A549 (cell line): ENCODE data around the gene FMNL2. TPM values are rescaled to one million over a fixed set of nuclear protein-coding genes. Genes with fewer than 3 reads are reported as not detected.

ENCODE experiments used
- ATAC-seq, 2 experiments: fragments of 200-7000 bp in 1 of 2; fragments of >200 bp in 1 of 2; cut with Nextera tagmentation in 1 of 2; cut with Tn5 transposase in 1 of 2; 3 replicates each; pipeline versions ENCODE4 v1.8.0 to v1.9.1; 2018 to 2020; ENCODE audit warnings: mild to moderate bottlenecking in 1 of 2, moderate library complexity in 1 of 2
- CTCF ChIA-PET: fragments of 300-600 bp; sonication (Branson Sonifier 250); formaldehyde crosslinking; extraction: SDS; loops from one replicate; lab custom pipeline; 2021; ENCODE audit warnings: antibody characterized with exemption, inconsistent platforms; lab: Yijun Ruan, JAX
- POLR2A ChIA-PET: fragments of 350-600 bp; formaldehyde crosslinking; extraction: SDS; loops from one replicate; lab custom pipeline; 2021; ENCODE audit warnings: antibody characterized with exemption, inconsistent platforms; lab: Yijun Ruan, JAX
- DNase-seq, 2 experiments: peaks; one replicate each; pipeline versions ENCODE4 v3.0.0 to v3.0.0-alpha.2; 2011 to 2016; ENCODE audit warnings: low read depth in 1 of 2, low spot score in 1 of 2
- FAIRE-seq: peaks from 2 replicates; lab custom pipeline; 2011; peaks lifted over from hg19 to GRCh38; lab: Jason Lieb, UNC
- H3K27ac ChIP-seq, 2 experiments: fragments of >200 bp; sonication (Bioruptor Twin); formaldehyde crosslinking; 3 replicates each; pipeline ENCODE4 v1.5.1; 2016 to 2017
- H3K4me1 ChIP-seq: fragments of >200 bp; sonication (Bioruptor Twin); formaldehyde crosslinking; 3 replicates; pipeline ENCODE4 v1.6.1; 2016
- H3K4me2 ChIP-seq: fragments of >200 bp; sonication (Bioruptor Twin); formaldehyde crosslinking; 3 replicates; pipeline ENCODE4 v1.6.1; 2016
- H3K4me3 ChIP-seq: fragments of >200 bp; sonication (Bioruptor Twin); formaldehyde crosslinking; 3 replicates; pipeline ENCODE4 v1.5.1; 2016
- H3K9me3 ChIP-seq: fragments of >200 bp; sonication (Bioruptor Twin); formaldehyde crosslinking; 3 replicates; pipeline ENCODE4 v1.6.1; 2016
- CBX8 ChIP-seq: fragments of 200-600 bp; sonication (generic); IDR thresholded peaks from 2 replicates; pipeline ENCODE4 v1.6.1; 2016
- CEBPB ChIP-seq, 2 experiments: fragments of >200 bp in 1 of 2; sonication (Bioruptor Twin) in 1 of 2; formaldehyde crosslinking in 1 of 2; IDR thresholded peaks; 2 replicates each; pipeline ENCODE4 v1.6.1; 2012 to 2016
- CHD2 ChIP-seq: fragments of 150-350 bp; IDR thresholded peaks from 2 replicates; pipeline ENCODE4 v1.6.1; 2014; ENCODE audit warnings: low read length; ENCODE audit not compliant: partially characterized antibody
- EHF ChIP-seq: fragments of 250-450 bp; sonication (Bioruptor Pico); IDR thresholded peaks from 2 replicates; pipeline ENCODE4 v1.5.0; 2020; ENCODE audit warnings: mild to moderate bottlenecking
- EHMT2 ChIP-seq: fragments of 200-600 bp; sonication (generic); IDR thresholded peaks from 2 replicates; pipeline ENCODE4 v1.6.1; 2016; ENCODE audit warnings: antibody characterized with exemption, low read depth, mild to moderate bottlenecking, moderate library complexity
- ESRRA ChIP-seq: fragments of 150-350 bp; IDR thresholded peaks from 2 replicates; pipeline ENCODE4 v1.6.1; 2014; ENCODE audit warnings: mild to moderate bottlenecking, low read length, borderline replicate concordance
- FOSL2 ChIP-seq, 2 experiments: fragments of 450-650 bp in 1 of 2; fragments of >200 bp in 1 of 2; sonication (Bioruptor Twin) in 1 of 2; formaldehyde crosslinking; IDR thresholded peaks; 2 replicates each; pipeline versions ENCODE4 v1.5.0 to v1.6.1; 2016 to 2020; ENCODE audit warnings: mild to moderate bottlenecking in 1 of 2, moderate library complexity in 1 of 2
- FOXS1 ChIP-seq: fragments of 250-450 bp; sonication (Bioruptor Pico); IDR thresholded peaks from 2 replicates; pipeline ENCODE4 v1.5.0; 2020; ENCODE audit warnings: mild to moderate bottlenecking, moderate library complexity
- JUNB ChIP-seq: fragments of >200 bp; sonication (Bioruptor Twin); formaldehyde crosslinking; IDR thresholded peaks from 2 replicates; pipeline ENCODE4 v1.6.1; 2016
- KDM1A ChIP-seq: fragments of 200-600 bp; sonication (generic); IDR thresholded peaks from 2 replicates; pipeline ENCODE4 v1.6.1; 2016; ENCODE audit warnings: low read depth, mild to moderate bottlenecking
- MAFK ChIP-seq: fragments of 450-650 bp; IDR thresholded peaks from 2 replicates; pipeline ENCODE4 v1.6.1; 2014; ENCODE audit not compliant: partially characterized antibody
- MAZ ChIP-seq: fragments of 150-350 bp; IDR thresholded peaks from 2 replicates; pipeline ENCODE4 v1.6.1; 2014; ENCODE audit warnings: antibody characterized with exemption, low read depth, low read length, borderline replicate concordance
- MYC ChIP-seq: IDR thresholded peaks from 2 replicates; pipeline ENCODE4 v1.6.1; 2012; ENCODE audit warnings: mild to moderate bottlenecking, inconsistent platforms, low read length, improper control_type of control experiment, borderline replicate concordance
- NPAS2 ChIP-seq: fragments of 250-450 bp; sonication (Bioruptor Pico); IDR thresholded peaks from 2 replicates; pipeline ENCODE4 v1.8.0; 2022; ENCODE audit warnings: mild to moderate bottlenecking, moderate library complexity, borderline replicate concordance
- NR3C1 ChIP-seq: fragments of >200 bp; sonication (Bioruptor Twin); formaldehyde crosslinking; IDR thresholded peaks from 3 replicates; pipeline ENCODE4 v1.6.1; 2017
- PHF8 ChIP-seq: fragments of 200-600 bp; sonication (generic); IDR thresholded peaks from 2 replicates; pipeline ENCODE4 v1.6.1; 2016; ENCODE audit warnings: low read depth, mild to moderate bottlenecking, antibody characterized with exemption, moderate library complexity, borderline replicate concordance
- RNF2 ChIP-seq: fragments of 200-600 bp; sonication (generic); IDR thresholded peaks from 2 replicates; pipeline ENCODE4 v1.6.1; 2016; ENCODE audit warnings: low read depth, mild to moderate bottlenecking, antibody characterized with exemption, moderate library complexity, borderline replicate concordance
- SMC3 ChIP-seq: fragments of >200 bp; sonication (Bioruptor Twin); formaldehyde crosslinking; IDR thresholded peaks from 3 replicates; pipeline ENCODE4 v1.6.1; 2018; ENCODE audit warnings: inconsistent platforms
- ZC3H11A ChIP-seq: fragments of 450-650 bp; IDR thresholded peaks from 2 replicates; pipeline ENCODE4 v1.6.1; 2014; ENCODE audit warnings: antibody characterized with exemption, mild to moderate bottlenecking
- ZFP36 ChIP-seq: fragments of 450-650 bp; IDR thresholded peaks from 2 replicates; pipeline ENCODE4 v1.6.1; 2014; ENCODE audit warnings: borderline replicate concordance; ENCODE audit not compliant: partially characterized antibody
- ZNF302 ChIP-seq: fragments of 250-450 bp; sonication (Bioruptor Pico); IDR thresholded peaks from 2 replicates; pipeline ENCODE4 v1.9.0; 2021; ENCODE audit warnings: inconsistent platforms, mild to moderate bottlenecking, moderate library complexity
- WGBS: methylation state at CpG from one replicate; pipeline ENCODE4 v1.1.6; 2017; ENCODE audit errors: missing lambda C conversion rate; 5-methylcytosine and 5-hydroxymethylcytosine counted together
- polyA plus RNA-seq, 4 experiments: library from polyadenylated mRNA; depleted of rRNA in 3 of 4; stranded (reverse); fragments of >200 nt; fragmentation: RNase III in 1 of 4; extraction: RNeasy Plus Mini Kit Qiagen cat#74134 plus additional on column Dnase treatment in 1 of 4; gene quantifications; 2 replicates in 3 of 4; 3 replicates in 1 of 4; pipeline ENCODE4 v1.2.3, GENCODE V29; 2011 to 2017
- TF ChIP-seq, protein P1 (sequence below): IDR thresholded peaks from 2 replicates; pipeline ENCODE4 v1.6.1; 2012

The FMNL2 gene
- polyA plus RNA-seq, 2 of the 4 experiments (the other 2 are of a cell fraction): 27.9 to 36.5 TPM

DNA sequence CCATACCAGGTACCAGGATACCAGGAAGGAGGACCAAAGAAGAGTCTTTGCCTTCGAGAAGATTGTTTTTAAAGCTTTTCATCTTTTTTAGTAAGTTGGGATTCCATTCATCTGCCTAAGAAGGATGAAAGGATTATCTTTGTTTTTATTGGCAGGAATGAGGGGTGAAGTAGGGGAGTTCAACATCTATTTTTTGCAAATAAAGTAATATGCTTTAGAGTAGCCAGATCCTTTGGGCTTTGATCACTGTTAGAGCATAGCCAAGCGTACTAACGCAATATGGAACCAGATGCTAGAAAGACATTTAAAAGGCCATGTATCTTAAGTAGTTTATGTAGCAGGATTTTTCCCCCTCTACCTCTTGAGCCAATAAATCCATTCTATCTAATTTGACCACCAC lies 249.3 kb downstream of the FMNL2 start:
- TF ChIP-seq EHMT2 (no peak), ZC3H11A (no peak), EHF (CRISPR knock-in tag) (no peak), MAZ (no peak), ESRRA (no peak), MAFK (no peak), CEBPB (IDR thresholded peaks at IDR 0.05) (no peak), JUNB (no peak), ZFP36 (no peak), NR3C1 (no peak), NPAS2 (CRISPR knock-in tag) (no peak), SMC3 (no peak), CHD2 (no peak), RNF2 (no peak)
- TF ChIP-seq, protein P1, sequence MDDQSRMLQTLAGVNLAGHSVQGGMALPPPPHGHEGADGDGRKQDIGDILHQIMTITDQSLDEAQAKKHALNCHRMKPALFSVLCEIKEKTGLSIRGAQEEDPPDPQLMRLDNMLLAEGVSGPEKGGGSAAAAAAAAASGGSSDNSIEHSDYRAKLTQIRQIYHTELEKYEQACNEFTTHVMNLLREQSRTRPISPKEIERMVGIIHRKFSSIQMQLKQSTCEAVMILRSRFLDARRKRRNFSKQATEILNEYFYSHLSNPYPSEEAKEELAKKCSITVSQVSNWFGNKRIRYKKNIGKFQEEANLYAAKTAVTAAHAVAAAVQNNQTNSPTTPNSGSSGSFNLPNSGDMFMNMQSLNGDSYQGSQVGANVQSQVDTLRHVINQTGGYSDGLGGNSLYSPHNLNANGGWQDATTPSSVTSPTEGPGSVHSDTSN: no peak
- DNase-seq (no peak), FAIRE-seq (no peak), ATAC-seq (no peak)
- WGBS: 94% methylated on average over 3 of the region's 3 CpGs
- CTCF ChIA-PET: no interaction called here
- peaks cover 24% of the 10 kb centered on the region for H3K4me1 ChIP-seq
- no peak overlapping the region for H3K4me2 ChIP-seq
- H3K27ac ChIP-seq: no peak overlapping the region
- no peaks in the 10 kb centered on the region for H3K9me3 ChIP-seq
- H3K4me3 ChIP-seq: no peak overlapping the region
- POLR2A ChIA-PET: no interaction called here

DNA sequence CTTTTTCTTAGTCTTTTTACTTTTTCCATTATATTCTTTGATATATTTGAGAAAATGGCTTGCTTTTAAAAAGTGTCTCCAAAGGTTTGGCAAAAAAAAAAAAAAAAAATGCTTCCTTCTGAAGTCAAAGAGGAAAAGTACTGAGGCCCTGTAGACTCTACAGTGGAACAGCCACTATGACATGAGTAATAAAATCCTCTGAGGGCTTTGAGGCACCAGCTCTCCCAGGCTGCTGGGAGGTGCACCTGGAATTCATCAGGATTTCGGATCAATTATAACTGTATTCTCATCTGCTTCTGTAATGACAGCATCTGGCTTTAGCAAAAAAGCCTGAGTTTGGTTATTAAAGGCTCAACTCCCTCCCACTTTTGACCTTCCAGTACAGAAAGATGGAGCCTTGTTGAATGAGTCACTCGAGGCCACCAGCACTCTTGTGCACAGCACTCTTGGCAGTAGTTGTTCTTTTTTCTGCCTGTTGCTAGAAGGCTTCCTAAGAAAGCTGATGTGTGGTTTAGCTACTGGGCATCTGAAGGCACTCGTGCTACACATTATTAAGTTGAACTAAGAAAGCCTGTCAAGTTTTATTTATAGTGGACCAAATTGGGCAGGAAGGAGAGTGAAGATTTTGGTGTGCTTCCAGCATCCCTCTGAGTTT lies 251.0 kb downstream of the FMNL2 start:
- H3K4me3 ChIP-seq: no peak overlapping the region
- DNase-seq (peak in 1 of 2 experiments; percentile 19), FAIRE-seq (no peak), ATAC-seq (peak; percentile 72 to 79)
- no peak for TF ChIP-seq PHF8
- no peak for TF ChIP-seq ZNF302 (CRISPR knock-in tag)
- TF ChIP-seq FOXS1: no peak
- TF ChIP-seq MYC: no peak
- no peak for TF ChIP-seq CBX8
- ChIA-PET POLR2A (interaction anchor here (0.7 kb wide), 1 partner anchor 33 kb away, joined by 4 read pairs; no protein-coding TSS in a partner anchor), CTCF (interaction anchor here (0.7 kb wide), 1 partner anchor 9 kb away, joined by 3 read pairs; no protein-coding TSS in a partner anchor)
- H3K9me3 ChIP-seq: no peaks in the 10 kb centered on the region
- WGBS: 73% methylated on average over 3 of the region's 3 CpGs
- H3K4me1 ChIP-seq: peaks cover 20% of the 10 kb centered on the region
- H3K4me2 ChIP-seq: peak overlapping the region; percentile 36; the same call in 2 of the 3 replicates
- peak overlapping the region in 1 of 2 experiments; percentile 4; a peak in 1 of 6 replicates for H3K27ac ChIP-seq

DNA sequence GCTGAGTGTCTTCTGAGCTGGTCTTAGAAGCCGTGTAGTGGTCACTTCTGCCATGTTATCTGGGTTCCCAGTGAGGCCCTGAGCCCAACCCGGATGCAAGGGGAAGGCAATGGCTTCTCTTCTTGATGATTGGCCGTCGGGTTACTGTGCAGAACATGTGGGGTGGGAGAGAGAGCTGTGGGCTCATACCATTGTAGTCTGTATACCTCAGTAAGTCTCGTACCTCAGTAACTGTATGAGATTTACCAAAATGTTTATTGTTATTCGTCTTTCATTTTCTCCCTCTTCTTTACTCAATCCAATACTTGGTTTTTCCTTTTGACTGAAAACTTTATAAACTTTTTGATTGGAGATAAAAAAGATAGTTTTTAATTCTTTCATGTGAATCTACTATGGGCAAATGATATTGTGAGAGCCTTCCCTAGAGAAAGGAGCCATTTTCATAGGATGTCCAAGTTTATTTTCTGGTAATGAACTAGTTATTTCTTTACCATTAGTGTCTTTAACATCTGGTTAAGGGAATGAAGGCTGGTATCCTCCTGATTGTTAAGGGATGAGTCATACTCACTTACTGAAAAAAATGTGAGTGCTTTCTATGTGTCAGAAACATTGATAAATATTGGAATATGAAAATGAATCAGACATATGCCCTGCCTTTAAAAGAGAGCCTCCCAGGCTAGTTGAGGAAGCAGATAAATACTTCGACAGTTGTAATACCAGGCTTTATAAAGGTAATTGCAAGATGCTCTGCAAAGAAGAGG lies 252.4 kb downstream of the FMNL2 start:
- FAIRE-seq: no peak
- WGBS: 78% methylated on average over 7 of the region's 7 CpGs
- ATAC-seq: no peak

More for the DNA sequence above, 252.4 kb downstream of the FMNL2 start:
- H3K27ac ChIP-seq: no peak overlapping the region
- TF ChIP-seq FOSL2 (IDR thresholded peaks at IDR 0.05) (no peak), FOSL2 (CRISPR knock-in tag; IDR thresholded peaks at IDR 0.05) (peak; percentile 76), KDM1A (no peak)
- TF ChIP-seq, all 56 proteins: peak for 1
- no peak for DNase-seq
- CTCF ChIA-PET: interaction anchor here (0.6 kb wide), 1 partner anchor 26 kb away, joined by 3 read pairs; no protein-coding TSS in a partner anchor
- peaks cover 20% of the 10 kb centered on the region for H3K4me1 ChIP-seq
- no peak overlapping the region for H3K4me3 ChIP-seq
- no peak overlapping the region for H3K4me2 ChIP-seq
- no peaks in the 10 kb centered on the region for H3K9me3 ChIP-seq
- POLR2A ChIA-PET: no interaction called here
